Measurements from ENCODE around the gene UGT2B7. TPM values are rescaled to one million over a fixed set of nuclear protein-coding genes. Genes with fewer than 3 reads are reported as not detected.

The UGT2B7 gene
- total and polyA plus RNA-seq, 2 of the 13 experiments (the other 11 are each of a cell fraction or from before 2014, with no cell fraction given) = 26.8 to 41.8 TPM

DNA sequence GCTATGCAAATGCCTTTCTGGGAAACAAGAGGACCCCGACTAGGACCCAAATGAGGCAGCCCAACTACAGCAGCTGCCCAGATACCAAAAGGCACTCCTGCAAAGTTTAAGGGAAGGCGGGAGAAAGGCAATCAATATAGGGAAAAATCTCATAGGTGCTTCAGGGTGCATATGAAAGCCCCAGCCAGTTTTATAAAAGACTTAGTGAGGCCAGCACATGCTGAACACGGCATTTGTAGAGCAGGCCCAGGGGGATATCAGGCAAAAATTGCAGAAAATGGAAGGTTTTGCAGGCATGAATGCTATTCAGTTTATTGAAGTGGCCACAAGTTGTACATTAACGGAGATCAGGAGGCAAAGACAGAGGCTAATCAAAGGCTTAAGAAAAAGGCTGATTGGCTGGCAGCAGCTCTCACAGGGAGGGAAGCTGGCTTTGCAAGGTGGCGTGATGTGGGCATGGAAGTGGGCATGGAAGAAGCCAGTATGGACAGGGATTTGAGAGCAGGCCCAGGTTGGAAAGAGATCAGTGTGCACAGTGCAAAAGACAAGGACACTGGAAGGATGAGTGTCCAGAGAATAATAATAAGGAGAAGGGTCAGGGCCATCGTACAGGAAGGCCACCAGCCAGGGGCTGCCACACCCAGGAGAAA lies 37.7 kb upstream of the UGT2B7 start (continued):
- TF ChIP-seq, protein P1, sequence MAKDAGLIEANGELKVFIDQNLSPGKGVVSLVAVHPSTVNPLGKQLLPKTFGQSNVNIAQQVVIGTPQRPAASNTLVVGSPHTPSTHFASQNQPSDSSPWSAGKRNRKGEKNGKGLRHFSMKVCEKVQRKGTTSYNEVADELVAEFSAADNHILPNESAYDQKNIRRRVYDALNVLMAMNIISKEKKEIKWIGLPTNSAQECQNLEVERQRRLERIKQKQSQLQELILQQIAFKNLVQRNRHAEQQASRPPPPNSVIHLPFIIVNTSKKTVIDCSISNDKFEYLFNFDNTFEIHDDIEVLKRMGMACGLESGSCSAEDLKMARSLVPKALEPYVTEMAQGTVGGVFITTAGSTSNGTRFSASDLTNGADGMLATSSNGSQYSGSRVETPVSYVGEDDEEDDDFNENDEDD (CRISPR knock-in tag; IDR thresholded peaks at IDR 0.05; ENCODE audit: borderline replicate concordance) = no peak
- TF ChIP-seq MYC (CRISPR knock-in tag; IDR thresholded peaks at IDR 0.05; ENCODE audit: borderline replicate concordance) (no peak), GATA4 (IDR thresholded peaks at IDR 0.05; ENCODE audit: borderline replicate concordance, low read depth) (no peak), ESRRA (CRISPR knock-in tag; IDR thresholded peaks at IDR 0.05; ENCODE audit: low read depth) (0 out of 2 replicates have a peak, but pooled peaks have one; percentile 28), KLF11 (CRISPR knock-in tag; IDR thresholded peaks at IDR 0.05) (0 out of 2 replicates have a peak, but pooled peaks have one; percentile 10), ZKSCAN5 (CRISPR knock-in tag; IDR thresholded peaks at IDR 0.05) (no peak), SUZ12 (IDR thresholded peaks at IDR 0.05; ENCODE audit: low read depth, low read length) (no peak), ZNF256 (CRISPR knock-in tag; conservative IDR thresholded peaks at IDR 0.05) (no peak), KAT7 (CRISPR knock-in tag; IDR thresholded peaks at IDR 0.05; ENCODE audit: borderline replicate concordance) (no peak), TSC22D2 (CRISPR knock-in tag; IDR thresholded peaks at IDR 0.05; ENCODE audit: borderline replicate concordance) (no peak), ZNF605 (CRISPR knock-in tag; IDR thresholded peaks at IDR 0.05) (no peak; the same call in 1 of the 2 replicates), ZNF484 (CRISPR knock-in tag; IDR thresholded peaks at IDR 0.05; ENCODE audit: borderline replicate concordance, low read depth) (no peak), SAP130 (CRISPR knock-in tag; IDR thresholded peaks at IDR 0.05; ENCODE audit: low read depth) (0 out of 2 replicates have a peak, but pooled peaks have one; percentile 12), YEATS4 (CRISPR knock-in tag; IDR thresholded peaks at IDR 0.05; ENCODE audit: borderline replicate concordance) (no peak), ZNF230 (CRISPR knock-in tag; IDR thresholded peaks at IDR 0.05) (0 out of 2 replicates have a peak, but pooled peaks have one; percentile 31), JARID2 (CRISPR knock-in tag; IDR thresholded peaks at IDR 0.05; ENCODE audit: insufficient replicate concordance) (no peak), ZBTB38 (CRISPR knock-in tag; IDR thresholded peaks at IDR 0.05) (peak; percentile 17; the same call in 1 of the 2 replicates)
- TF ChIP-seq, protein P2, sequence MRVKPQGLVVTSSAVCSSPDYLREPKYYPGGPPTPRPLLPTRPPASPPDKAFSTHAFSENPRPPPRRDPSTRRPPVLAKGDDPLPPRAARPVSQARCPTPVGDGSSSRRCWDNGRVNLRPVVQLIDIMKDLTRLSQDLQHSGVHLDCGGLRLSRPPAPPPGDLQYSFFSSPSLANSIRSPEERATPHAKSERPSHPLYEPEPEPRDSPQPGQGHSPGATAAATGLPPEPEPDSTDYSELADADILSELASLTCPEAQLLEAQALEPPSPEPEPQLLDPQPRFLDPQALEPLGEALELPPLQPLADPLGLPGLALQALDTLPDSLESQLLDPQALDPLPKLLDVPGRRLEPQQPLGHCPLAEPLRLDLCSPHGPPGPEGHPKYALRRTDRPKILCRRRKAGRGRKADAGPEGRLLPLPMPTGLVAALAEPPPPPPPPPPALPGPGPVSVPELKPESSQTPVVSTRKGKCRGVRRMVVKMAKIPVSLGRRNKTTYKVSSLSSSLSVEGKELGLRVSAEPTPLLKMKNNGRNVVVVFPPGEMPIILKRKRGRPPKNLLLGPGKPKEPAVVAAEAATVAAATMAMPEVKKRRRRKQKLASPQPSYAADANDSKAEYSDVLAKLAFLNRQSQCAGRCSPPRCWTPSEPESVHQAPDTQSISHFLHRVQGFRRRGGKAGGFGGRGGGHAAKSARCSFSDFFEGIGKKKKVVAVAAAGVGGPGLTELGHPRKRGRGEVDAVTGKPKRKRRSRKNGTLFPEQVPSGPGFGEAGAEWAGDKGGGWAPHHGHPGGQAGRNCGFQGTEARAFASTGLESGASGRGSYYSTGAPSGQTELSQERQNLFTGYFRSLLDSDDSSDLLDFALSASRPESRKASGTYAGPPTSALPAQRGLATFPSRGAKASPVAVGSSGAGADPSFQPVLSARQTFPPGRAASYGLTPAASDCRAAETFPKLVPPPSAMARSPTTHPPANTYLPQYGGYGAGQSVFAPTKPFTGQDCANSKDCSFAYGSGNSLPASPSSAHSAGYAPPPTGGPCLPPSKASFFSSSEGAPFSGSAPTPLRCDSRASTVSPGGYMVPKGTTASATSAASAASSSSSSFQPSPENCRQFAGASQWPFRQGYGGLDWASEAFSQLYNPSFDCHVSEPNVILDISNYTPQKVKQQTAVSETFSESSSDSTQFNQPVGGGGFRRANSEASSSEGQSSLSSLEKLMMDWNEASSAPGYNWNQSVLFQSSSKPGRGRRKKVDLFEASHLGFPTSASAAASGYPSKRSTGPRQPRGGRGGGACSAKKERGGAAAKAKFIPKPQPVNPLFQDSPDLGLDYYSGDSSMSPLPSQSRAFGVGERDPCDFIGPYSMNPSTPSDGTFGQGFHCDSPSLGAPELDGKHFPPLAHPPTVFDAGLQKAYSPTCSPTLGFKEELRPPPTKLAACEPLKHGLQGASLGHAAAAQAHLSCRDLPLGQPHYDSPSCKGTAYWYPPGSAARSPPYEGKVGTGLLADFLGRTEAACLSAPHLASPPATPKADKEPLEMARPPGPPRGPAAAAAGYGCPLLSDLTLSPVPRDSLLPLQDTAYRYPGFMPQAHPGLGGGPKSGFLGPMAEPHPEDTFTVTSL (CRISPR knock-in tag; IDR thresholded peaks at IDR 0.05; ENCODE audit: borderline replicate concordance) = no peak
- TF ChIP-seq, protein P3, sequence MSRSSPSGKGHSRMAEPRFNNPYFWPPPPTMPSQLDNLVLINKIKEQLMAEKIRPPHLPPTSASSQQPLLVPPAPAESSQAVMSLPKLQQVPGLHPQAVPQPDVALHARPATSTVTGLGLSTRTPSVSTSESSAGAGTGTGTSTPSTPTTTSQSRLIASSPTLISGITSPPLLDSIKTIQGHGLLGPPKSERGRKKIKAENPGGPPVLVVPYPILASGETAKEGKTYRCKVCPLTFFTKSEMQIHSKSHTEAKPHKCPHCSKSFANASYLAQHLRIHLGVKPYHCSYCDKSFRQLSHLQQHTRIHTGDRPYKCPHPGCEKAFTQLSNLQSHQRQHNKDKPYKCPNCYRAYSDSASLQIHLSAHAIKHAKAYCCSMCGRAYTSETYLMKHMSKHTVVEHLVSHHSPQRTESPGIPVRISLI (CRISPR knock-in tag; IDR thresholded peaks at IDR 0.05; ENCODE audit: borderline replicate concordance) = no peak
- TF ChIP-seq, protein P4, sequence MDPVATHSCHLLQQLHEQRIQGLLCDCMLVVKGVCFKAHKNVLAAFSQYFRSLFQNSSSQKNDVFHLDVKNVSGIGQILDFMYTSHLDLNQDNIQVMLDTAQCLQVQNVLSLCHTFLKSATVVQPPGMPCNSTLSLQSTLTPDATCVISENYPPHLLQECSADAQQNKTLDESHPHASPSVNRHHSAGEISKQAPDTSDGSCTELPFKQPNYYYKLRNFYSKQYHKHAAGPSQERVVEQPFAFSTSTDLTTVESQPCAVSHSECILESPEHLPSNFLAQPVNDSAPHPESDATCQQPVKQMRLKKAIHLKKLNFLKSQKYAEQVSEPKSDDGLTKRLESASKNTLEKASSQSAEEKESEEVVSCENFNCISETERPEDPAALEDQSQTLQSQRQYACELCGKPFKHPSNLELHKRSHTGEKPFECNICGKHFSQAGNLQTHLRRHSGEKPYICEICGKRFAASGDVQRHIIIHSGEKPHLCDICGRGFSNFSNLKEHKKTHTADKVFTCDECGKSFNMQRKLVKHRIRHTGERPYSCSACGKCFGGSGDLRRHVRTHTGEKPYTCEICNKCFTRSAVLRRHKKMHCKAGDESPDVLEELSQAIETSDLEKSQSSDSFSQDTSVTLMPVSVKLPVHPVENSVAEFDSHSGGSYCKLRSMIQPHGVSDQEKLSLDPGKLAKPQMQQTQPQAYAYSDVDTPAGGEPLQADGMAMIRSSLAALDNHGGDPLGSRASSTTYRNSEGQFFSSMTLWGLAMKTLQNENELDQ (CRISPR knock-in tag; IDR thresholded peaks at IDR 0.05; ENCODE audit: borderline replicate concordance) = peak; percentile 51; the same call in 1 of the 2 replicates
